Hematopoietic multipotent progenitor cell (in vitro differentiated cells): Measurements from ENCODE around the gene PSMD6. TPM values are rescaled to one million over a fixed set of nuclear protein-coding genes. Genes with fewer than 3 reads are reported as not detected.

Source experiments
- DNase-seq, 3 donors: peaks; one replicate each; pipeline ENCODE4 v3.0.0-alpha.2; 2011 to 2015; ENCODE audit warnings: low read depth in 2 of 3, low spot score in 2 of 3
- total RNA-seq: library from RNA; depleted of rRNA; stranded (reverse); fragments of >200 nt; gene quantifications from one replicate; pipeline ENCODE4 v1.2.3, GENCODE V29; 2012

The PSMD6 gene
- total RNA-seq, 1 donor: 63.0 TPM

DNA sequence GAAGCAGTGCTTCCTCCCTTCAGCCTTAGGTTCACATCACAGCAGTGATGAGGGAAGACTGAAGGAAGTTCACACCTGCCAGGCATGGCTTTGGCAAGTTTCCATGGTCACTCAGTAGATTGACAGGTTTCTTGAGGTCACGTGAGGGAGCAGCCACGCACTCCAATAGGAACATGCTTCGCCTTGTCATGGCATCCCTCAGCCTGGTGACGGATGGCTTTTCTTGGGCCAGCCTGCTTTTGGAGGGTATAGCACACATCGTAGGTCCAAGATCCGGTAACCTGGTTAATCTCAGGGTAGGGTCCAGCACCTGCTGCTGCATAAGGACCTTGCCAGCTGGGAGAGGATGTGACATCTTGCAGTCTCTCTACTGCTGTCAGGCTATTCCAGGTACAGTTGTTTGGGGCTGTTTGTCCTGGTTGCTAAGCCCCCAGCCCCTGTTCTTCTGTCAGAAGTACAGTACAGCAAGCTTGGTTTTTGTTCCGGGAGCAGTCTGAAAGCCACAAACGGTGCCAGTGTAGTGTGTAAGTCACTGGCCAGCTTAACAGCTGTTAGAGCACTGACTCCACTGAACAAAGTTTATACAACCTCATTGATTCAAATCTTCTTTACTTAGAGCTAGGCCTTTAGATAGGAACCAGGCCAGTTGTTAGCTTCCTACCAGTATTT is 42.3 kb downstream of the PSMD6 start:
- no peak for DNase-seq

DNA sequence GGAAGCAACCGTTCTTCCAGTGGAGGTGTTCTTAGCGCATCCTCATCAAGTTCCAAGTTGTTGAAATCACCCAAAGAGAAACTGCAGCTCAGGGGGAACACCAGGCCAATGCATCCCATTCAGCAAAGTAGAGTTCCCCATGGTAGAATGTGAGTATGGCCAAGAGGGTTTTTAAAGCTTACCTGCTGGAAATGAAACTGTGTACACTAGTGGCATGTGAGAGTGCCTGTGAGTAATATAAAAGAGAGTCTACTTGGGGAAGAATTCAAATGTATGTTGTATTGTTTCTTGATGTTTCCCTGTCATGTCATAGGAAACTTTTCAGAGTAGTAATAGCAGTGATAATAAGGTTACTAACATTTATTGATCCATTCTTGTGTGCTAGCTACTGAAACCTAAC is 43.3 kb downstream of the PSMD6 start:
- DNase-seq: no peak

DNA sequence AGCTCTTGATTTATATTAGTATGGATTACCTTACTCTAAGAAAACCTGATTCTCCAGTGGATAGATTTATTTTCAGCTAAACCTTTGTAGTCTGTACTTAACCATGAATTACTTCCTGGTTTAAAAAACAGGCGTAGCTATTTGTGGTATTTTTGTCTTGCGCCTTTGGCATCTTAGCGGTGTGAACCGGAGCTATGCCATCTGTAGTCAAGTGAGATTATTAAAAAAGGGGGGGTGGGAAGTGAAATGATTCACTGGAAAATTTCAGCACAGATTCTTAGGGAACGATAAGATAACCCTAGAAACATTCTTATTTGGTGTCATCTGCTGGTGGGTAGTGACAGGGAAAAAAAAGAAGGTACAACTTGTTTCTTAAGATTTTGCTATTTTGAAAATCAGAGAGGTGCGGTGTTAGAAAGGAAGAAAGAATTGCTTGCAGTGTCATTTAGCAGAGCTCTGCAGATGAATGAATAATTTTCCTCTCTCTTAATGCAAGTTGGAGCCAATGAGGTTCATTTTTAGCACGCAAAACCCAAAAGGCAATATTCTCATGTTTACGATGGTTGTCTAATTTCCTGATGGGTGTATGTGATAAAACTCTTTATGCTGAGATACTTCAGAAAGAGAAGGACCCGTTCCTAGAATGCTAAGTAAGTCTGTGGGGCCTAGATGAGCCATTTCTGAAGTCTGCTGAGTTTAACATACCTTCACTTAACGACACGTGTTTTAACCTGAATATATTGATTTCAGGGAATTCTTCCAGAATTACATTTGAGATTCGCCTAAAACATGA is 44.0 kb downstream of the PSMD6 start:
- DNase-seq: peak in 2 of 3 donors; percentile 56 to 72

DNA sequence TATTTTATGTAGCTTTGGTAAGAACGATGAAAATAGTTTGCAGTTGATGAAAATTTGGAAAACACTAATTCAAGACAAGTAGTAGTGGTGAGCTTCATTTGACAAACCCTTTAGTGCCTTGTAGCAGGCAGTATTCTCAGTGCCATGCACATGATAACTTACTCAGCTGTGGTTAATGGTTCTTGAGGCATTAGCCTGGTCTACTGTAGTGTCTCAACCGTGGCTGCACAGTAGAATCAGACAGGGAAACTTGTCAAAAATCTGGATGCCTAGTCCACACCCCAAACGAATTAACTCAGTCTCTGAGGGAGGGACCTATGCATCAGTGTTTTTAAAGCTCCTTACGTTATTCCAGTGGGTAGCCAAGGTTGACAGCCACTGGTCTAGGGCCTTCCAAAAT is 45.4 kb downstream of the PSMD6 start:
- no peak for DNase-seq

DNA sequence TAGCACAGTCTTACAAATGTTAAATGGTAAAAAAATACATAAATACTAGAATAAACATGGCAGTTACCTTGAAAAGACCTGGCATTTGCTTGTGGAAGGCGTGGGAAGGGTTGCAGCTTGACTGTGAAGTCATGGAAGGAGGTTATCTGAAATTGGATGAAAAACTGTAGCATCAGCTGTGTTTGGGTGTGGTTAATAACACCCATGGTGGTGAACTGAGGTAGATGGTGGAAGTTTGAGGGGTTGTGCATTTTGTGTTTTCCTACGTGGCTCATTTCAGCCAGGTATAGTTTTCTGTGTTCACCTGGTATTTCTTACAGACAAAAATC is 46.5 kb downstream of the PSMD6 start:
- DNase-seq: no peak

DNA sequence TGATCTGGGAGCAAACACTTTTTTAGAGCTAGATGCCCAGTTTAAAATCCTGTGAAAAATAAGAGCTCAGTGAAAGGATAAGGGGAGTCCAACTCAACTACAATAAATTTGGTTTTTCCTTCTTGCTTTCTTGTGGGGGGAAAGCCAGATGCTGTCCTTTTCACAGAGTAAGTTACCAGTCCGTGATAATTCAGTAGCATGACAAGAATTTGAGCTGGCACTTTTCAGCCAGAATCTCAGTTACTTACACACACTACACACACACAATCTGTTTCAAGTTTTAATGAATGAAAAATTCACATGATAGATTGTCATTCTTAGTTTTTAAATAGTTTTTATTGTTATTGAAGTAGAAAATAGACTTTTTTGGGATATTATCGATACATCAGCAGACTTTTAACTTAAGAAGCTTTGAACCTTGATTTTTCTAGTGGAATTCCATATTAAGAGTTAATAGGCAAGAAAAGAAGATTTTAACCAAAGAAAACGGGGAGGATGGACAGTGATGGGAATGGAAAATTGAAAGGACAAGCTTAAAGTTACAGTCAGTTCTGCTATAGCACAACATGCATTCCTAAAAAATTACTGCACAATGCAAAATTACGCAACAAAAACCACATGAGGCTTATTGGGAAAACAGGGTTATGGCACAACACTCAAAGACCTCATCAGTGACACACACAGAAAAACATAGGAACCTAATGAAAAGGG is 47.0 kb downstream of the PSMD6 start:
- no peak for DNase-seq

DNA sequence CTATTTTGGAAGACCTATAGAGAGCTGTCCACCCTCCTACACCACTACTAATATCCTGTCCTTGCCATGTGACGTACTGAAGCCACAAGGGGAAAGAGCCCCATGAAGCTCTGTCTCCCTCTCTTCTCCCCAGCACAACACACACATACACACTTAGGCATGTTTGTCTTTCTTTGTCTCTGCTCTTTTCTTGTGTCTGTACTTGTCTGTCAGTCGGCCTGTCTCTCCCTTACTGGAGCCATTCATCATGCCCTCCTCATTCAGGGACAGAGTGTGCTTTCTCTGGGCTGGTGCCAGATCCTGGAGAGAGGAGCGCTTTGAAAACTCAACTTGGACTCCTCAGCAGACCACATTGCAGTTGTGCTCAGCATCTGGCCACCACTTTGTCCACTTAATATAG is 47.6 kb downstream of the PSMD6 start:
- no peak for DNase-seq

DNA sequence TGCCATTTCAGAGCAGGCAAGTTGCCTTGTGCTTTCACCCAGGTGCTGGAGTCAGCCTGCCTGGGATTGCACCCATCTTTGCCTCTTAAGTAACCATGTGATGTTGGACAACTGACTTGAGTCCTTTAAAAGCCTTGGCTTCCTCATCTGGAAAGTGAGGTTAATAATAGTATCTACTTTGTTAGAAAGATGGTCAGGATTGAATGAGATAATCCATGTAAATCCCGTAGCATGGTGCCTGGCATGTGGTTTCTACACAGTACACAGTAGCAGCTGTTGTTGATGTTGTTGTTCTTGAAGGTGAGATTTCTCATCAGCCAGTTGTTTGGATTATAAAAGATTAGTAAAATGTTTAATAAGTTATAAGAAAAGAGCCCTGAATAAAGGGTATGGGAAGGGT is 48.8 kb downstream of the PSMD6 start:
- no peak for DNase-seq

DNA sequence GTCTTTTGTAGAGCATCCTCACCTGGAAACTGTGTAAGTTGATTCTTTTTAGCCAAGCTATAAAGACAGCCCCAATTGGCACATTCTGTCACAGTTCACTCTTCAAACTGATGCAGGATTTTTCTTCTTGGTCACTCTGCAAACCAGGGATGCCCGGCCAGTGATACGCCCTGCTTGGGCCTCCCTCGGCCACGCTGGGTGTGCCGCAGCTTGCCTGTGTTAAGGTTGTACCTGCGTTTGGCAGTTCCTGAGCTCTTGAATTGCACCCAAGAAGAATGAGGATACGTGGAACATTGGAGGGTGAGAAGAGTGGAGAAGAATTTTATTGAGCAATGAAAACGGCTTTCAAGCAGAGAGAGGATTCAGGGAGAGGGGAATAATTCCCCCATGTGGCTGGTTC is 49.9 kb downstream of the PSMD6 start:
- DNase-seq: no peak

DNA sequence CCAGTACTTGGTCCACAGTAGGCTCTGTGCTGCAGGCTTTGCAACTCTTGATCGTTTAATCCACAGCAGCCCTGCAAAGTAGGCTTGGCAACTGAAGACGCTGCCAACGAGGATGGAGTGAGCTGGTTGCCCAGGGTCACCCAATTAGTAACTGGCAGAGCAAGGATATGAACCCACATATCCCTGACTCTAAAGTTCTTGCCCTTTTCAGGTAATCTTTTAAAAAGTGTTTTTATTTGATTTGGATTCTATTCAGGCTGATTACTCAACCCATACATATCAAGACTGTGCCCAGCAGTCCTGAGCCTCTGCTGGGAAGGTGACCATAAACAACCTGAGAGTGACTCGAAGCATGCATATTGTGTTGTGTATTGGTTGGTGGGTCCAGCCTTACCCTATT is 50.3 kb downstream of the PSMD6 start:
- DNase-seq: no peak

DNA sequence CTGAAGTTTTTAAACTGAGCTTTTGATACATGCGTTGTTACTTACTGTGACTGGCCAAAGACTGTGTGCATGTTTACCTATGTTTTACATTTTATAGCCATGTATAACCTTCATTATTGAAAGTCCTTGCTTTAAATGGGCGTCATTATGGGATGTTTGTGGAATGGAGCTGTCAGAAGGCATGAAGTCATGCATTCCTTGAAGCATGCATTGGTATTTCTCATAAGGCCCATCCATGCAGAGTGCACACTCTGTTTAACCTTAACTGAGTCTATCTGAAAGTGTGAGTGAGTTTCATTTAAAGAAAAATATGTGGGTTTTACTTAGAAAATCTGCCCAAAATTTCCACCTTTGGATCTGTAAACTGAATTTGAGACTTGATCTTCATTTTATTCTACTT is 51.1 kb downstream of the PSMD6 start:
- no peak for DNase-seq

DNA sequence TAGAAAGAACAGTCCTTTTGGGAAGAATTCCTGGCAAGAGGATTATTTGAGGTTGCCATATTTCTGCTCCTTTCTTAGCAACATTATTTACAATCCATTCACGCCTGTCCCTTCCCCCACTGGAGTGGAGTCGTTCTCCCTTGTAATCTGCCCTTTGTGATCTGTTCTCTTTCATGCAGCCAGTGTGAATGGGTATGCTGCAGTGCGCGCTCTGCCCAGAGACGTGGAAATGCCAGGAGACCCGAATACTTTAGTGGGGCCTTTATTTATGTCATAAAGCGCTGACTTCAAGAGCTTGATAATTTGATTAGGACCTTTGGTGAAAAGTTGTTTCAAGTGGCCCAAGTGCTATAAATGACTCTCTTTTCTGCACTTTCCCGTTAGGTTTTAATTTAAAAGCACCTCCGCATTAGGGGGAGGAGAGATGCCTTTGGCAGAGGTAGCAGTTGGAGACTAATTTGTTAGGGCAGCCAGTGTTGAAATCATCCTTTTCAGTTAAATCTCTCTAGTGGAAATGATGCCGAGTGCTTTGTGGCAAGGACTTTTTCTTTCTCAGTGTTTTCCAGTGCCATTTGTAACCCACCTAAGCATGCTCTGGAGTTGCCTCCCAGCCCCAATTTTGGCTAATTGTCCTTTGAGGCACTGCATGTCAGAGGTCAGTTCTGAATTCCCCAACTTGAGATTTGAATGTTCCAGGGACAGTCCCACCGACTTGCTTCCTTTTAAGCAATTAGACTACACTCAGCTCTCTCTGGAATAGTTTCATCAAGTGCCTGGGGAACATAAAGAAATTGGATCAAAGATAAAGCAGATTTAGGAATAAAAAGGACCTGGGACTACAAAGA is 52.4 kb downstream of the PSMD6 start:
- no peak for DNase-seq

DNA sequence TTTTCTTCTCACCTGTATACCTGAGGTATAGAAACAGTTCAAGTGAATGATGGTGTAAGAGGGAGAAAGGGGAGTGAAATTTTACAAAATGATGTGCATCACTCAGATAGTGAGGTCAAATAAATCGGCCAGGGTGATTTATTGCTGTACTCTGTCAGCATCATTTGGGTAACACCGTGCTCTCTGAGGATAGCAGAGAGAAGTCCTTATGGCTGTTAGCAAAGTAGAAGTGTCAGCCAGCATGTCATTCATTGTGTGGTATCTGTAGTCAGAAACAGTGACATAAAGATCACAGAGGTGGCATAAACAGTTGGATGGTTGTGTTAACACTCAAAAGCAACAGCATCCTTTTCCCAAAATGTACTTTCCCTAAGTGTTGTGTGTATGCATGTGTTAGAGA is 53.4 kb downstream of the PSMD6 start:
- no peak for DNase-seq

DNA sequence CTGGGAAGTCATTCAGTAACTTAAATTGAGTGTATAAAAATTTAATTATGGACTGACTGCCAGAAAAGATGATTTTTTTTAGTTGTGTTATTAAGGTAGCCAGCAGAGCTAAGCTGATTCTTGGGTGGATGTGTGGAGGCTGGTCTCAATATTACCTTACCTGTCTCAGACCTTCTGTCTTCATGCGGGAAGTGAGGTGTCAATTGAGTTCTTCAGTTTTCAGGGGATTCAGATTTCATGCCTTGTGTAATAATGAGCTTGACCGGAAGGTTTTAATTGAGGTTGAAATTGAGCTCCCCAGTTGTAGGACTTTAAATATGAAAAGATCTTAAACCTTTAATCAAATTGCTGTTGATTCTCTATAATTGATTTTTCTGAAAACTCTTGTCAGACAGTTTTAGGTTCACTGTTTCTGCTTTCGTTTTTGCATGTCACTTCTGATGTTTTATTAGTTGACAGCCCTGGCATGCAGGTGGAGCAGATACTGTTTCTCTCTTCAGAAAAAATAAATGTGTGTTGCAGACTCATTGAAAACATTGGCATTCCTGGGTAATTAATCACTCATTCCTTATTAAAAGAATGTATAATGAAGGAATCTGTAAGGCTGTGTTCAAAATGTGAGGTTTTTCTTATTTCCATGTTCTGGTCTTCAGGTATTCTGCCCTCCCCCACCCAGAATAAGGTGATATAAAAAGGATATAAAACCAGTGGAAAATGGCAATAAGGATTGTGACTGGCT is 54.5 kb downstream of the PSMD6 start:
- no peak for DNase-seq

DNA sequence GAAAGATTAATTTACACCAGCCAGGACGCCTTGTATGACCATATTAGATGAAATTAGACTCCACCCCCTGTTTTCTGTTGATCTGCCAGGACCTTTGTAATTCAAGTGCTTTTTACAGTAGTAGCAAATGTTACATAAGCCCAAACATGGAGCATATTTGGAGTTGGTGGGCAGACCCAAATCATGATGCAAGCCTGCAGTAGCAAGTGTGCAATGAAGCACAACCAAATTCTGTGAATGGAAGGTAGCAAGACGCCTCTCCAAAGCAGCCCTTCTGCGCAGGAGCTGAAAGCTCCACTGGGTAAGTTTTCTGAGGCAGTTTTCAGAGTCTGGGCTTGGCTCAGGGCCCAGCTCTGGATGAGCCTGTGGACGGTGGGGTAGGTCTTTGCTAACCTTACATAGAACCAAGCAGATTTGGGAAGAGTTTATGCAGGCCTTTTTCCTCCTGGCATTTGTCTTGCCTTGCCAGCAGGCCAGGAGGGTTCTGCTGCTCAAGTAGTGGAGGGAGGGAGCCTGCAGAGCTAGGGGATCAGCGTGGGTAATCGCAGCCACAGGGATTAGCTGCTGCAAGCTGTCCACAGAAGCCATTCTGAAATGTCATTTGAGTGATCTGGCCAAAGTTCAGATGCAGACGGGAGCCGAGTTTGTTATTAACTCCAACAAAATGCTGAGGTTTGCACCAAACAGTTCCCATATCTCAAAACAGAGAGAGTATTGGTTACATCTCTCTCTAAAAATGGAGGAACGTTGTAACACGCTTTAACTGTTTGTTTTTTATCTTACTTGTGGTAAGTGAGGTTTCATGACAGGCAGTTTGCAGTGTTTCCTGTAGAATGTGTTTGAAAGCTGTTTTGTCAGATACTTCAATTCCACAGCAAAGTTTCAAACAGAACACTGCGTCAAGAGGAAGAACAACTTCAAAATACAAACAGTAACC is 55.4 kb downstream of the PSMD6 start:
- DNase-seq: peak; percentile 52 to 91 (median 75)

DNA sequence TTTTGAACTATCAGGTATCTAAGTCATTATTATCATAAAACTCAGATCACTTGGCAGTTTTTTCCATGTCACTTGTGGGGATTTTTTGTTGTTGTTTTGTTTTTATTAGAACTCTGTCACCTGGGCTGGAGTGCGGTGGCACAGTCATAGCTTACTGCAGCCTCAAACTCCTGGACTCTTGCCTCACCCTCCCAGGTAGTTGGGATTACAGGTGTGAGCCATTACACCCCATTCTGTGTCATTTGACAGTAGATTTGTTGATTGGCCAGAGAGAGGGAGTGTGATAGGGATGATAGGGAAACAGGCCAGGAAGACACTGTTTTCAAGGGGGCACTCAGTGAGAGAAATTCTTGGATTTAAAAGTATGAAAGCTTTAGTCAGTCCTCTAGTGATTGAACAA is 56.4 kb downstream of the PSMD6 start:
- DNase-seq: no peak

DNA sequence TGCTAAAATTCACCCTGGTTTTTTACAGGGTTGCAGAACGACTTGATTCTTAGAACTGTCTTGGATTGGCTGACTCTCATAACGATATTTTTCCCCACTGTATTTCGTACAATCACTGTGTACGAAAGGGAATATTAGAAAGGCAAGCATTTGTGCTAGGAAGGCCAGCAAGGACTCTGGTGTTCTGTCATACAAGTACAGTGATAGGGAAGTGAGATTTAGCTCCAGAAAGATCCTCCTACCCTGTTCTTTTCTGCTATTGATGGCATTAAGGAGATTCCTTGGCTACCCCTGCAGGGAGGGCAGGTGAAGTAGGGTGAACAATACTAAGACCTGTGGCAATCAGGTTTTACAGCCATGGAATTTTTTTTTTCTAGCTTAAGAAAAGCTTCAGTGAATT is 57.3 kb downstream of the PSMD6 start:
- DNase-seq: no peak

DNA sequence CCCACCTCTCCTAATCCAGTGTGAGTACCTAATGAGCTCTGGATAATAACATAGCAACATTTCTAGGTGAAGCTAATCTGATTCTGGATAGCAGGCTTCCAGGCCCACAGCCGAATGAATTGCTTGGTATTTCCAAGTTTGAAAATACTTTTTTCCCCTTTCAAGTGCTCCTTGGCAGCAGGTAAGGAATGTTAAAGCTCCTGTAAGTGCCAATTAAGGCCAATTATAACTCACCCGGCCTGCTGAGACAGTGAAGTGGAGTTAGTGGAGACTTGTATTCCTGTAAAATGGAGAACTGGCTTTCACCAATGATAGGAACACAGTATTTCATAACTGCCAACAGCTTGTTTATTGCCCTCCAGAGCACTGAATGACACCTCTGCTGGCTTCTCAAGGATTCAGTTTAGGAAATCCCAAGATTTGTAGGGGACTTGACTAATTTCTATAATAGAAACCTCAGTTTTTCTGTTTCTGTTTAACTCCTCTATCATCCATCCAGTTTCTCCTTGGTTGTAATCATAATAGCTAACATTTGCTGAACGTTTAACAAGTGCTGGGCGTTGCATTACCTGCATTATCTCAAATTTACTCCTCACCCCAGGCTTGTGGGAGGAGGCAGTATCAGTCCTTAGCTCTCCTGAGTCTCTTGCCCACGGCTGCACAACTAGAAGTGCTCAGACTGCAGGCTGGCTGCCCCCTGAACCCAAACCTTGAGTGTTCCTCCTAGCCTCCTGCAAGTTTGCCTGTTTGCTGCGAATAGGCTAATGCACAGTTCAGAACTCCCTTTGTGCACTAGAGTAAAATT is 58.4 kb downstream of the PSMD6 start:
- DNase-seq: no peak
